Activated naive CD4-positive, alpha-beta T cell treated with anti-CD3 and anti-CD28 coated beads, Interleukin-2, amount 50 U/mL, for 24 hours (primary cell): ENCODE results near the gene THOC1.
A peak's percentile ranks its signal among the peaks of the same experiment; 100 is the strongest.

Source experiments
- H3K27ac Mint-ChIP-seq: one replicate; pipeline ENCODE4 v1.8.0; 2021; ENCODE audit warnings: mild to moderate bottlenecking, mixed read lengths
- H3K27me3 Mint-ChIP-seq: one replicate; pipeline ENCODE4 v1.8.0; 2021; ENCODE audit warnings: mixed read lengths
- H3K36me3 Mint-ChIP-seq: one replicate; pipeline ENCODE4 v1.8.0; 2021; ENCODE audit warnings: mixed read lengths
- H3K4me1 Mint-ChIP-seq: one replicate; pipeline ENCODE4 v1.8.0; 2021; ENCODE audit warnings: mixed read lengths
- H3K4me3 Mint-ChIP-seq: one replicate; pipeline ENCODE4 v1.8.0; 2021; ENCODE audit warnings: mild to moderate bottlenecking, mixed read lengths
- H3K9me3 Mint-ChIP-seq: one replicate; pipeline ENCODE4 v1.8.0; 2021; ENCODE audit warnings: mixed read lengths

The THOC1 gene

GRCh38 chr18:251572-251971 lies 16.3 kb downstream of the THOC1 start:
- peaks cover 4% of the 10 kb centered on the region for H3K4me1 Mint-ChIP-seq
- no peak overlapping the region for H3K4me3 Mint-ChIP-seq
- H3K9me3 Mint-ChIP-seq: no peaks in the 10 kb centered on the region
- no peak overlapping the region for H3K27ac Mint-ChIP-seq
- peaks cover 32% of the 10 kb centered on the region for H3K36me3 Mint-ChIP-seq
- H3K27me3 Mint-ChIP-seq: no peaks in the 10 kb centered on the region

- no peaks in the 10 kb centered on the region for H3K27me3 Mint-ChIP-seq
- H3K36me3 Mint-ChIP-seq: peaks cover 31% of the 10 kb centered on the region
- peaks cover 4% of the 10 kb centered on the region for H3K4me1 Mint-ChIP-seq
- H3K4me3 Mint-ChIP-seq: no peak overlapping the region
- H3K9me3 Mint-ChIP-seq: no peaks in the 10 kb centered on the region
- H3K27ac Mint-ChIP-seq: no peak overlapping the region
Measured at GRCh38 chr18:250685-251084, 17.2 kb downstream of the THOC1 start.

GRCh38 chr18:248053-248452 lies 19.8 kb downstream of the THOC1 start:
- Mint-ChIP-seq H3K36me3 (peaks cover 40% of the 10 kb centered on the region), H3K9me3 (no peaks in the 10 kb centered on the region), H3K4me3 (no peak overlapping the region), H3K4me1 (peaks cover 4% of the 10 kb centered on the region), H3K27ac (no peak overlapping the region), H3K27me3 (no peaks in the 10 kb centered on the region)

- no peak overlapping the region for H3K4me3 Mint-ChIP-seq
Measured at GRCh38 chr18:245282-245847, 22.5 kb downstream of the THOC1 start.

GRCh38 chr18:240175-240574 lies 27.7 kb downstream of the THOC1 start:
- H3K9me3 Mint-ChIP-seq: no peaks in the 10 kb centered on the region
- peaks cover 23% of the 10 kb centered on the region for H3K36me3 Mint-ChIP-seq
- peaks cover 4% of the 10 kb centered on the region for H3K4me1 Mint-ChIP-seq
- H3K27me3 Mint-ChIP-seq: no peaks in the 10 kb centered on the region
- no peak overlapping the region for H3K4me3 Mint-ChIP-seq
- H3K27ac Mint-ChIP-seq: no peak overlapping the region

More at GRCh38 chr18:245282-245847, 22.5 kb downstream of the THOC1 start:
- Mint-ChIP-seq H3K4me1 (no peaks in the 10 kb centered on the region), H3K27me3 (no peaks in the 10 kb centered on the region), H3K36me3 (peaks cover 30% of the 10 kb centered on the region), H3K27ac (peak overlapping the region; percentile 36), H3K9me3 (no peaks in the 10 kb centered on the region)

- Mint-ChIP-seq H3K36me3 (peaks cover 28% of the 10 kb centered on the region), H3K4me1 (peaks cover 5% of the 10 kb centered on the region), H3K4me3 (no peak overlapping the region), H3K9me3 (no peaks in the 10 kb centered on the region), H3K27ac (no peak overlapping the region), H3K27me3 (no peaks in the 10 kb centered on the region)
Measured at GRCh38 chr18:231563-231962, 36.3 kb downstream of the THOC1 start.

GRCh38 chr18:228586-228985 lies 39.3 kb downstream of the THOC1 start:
- peak overlapping the region; percentile 43 for H3K27ac Mint-ChIP-seq

GRCh38 chr18:227902-228301 lies 39.9 kb downstream of the THOC1 start:
- H3K4me1 Mint-ChIP-seq: no peaks in the 10 kb centered on the region
- no peaks in the 10 kb centered on the region for H3K9me3 Mint-ChIP-seq
- H3K4me3 Mint-ChIP-seq: no peak overlapping the region
- peaks cover 29% of the 10 kb centered on the region for H3K36me3 Mint-ChIP-seq
- no peaks in the 10 kb centered on the region for H3K27me3 Mint-ChIP-seq
- no peak overlapping the region for H3K27ac Mint-ChIP-seq

More at GRCh38 chr18:228586-228985, 39.3 kb downstream of the THOC1 start:
- Mint-ChIP-seq H3K4me3 (no peak overlapping the region), H3K27me3 (no peaks in the 10 kb centered on the region), H3K36me3 (peaks cover 30% of the 10 kb centered on the region), H3K4me1 (no peaks in the 10 kb centered on the region), H3K9me3 (no peaks in the 10 kb centered on the region)

GRCh38 chr18:227374-227773 lies 40.5 kb downstream of the THOC1 start:
- no peaks in the 10 kb centered on the region for H3K4me1 Mint-ChIP-seq
- H3K36me3 Mint-ChIP-seq: peaks cover 31% of the 10 kb centered on the region
- H3K27me3 Mint-ChIP-seq: no peaks in the 10 kb centered on the region
- no peak overlapping the region for H3K27ac Mint-ChIP-seq
- H3K9me3 Mint-ChIP-seq: no peaks in the 10 kb centered on the region
- H3K4me3 Mint-ChIP-seq: no peak overlapping the region

- Mint-ChIP-seq H3K4me1 (peaks cover 1% of the 10 kb centered on the region), H3K36me3 (peaks cover 34% of the 10 kb centered on the region), H3K4me3 (no peak overlapping the region)
Measured at GRCh38 chr18:225745-226144, 42.1 kb downstream of the THOC1 start.

GRCh38 chr18:220708-221107 lies 47.1 kb downstream of the THOC1 start:
- Mint-ChIP-seq H3K4me1 (peaks cover 4% of the 10 kb centered on the region), H3K27ac (peak overlapping the region; percentile 90), H3K36me3 (peaks cover 21% of the 10 kb centered on the region)

More at GRCh38 chr18:225745-226144, 42.1 kb downstream of the THOC1 start:
- no peaks in the 10 kb centered on the region for H3K9me3 Mint-ChIP-seq
- no peak overlapping the region for H3K27ac Mint-ChIP-seq
- no peaks in the 10 kb centered on the region for H3K27me3 Mint-ChIP-seq

GRCh38 chr18:217532-218336 lies 50.1 kb downstream of the THOC1 start:
- Mint-ChIP-seq H3K27ac (peak overlapping the region; percentile 3), H3K4me1 (peaks cover 4% of the 10 kb centered on the region), H3K27me3 (no peaks in the 10 kb centered on the region), H3K4me3 (no peak overlapping the region), H3K36me3 (peaks cover 19% of the 10 kb centered on the region), H3K9me3 (no peaks in the 10 kb centered on the region)

More at GRCh38 chr18:220708-221107, 47.1 kb downstream of the THOC1 start:
- Mint-ChIP-seq H3K9me3 (no peaks in the 10 kb centered on the region), H3K4me3 (no peak overlapping the region), H3K27me3 (no peaks in the 10 kb centered on the region)

GRCh38 chr18:215448-216010 lies 52.3 kb downstream of the THOC1 start:
- no peaks in the 10 kb centered on the region for H3K9me3 Mint-ChIP-seq
- peaks cover under 1% of the 10 kb centered on the region for H3K4me1 Mint-ChIP-seq
- peaks cover 18% of the 10 kb centered on the region for H3K36me3 Mint-ChIP-seq
- H3K27ac Mint-ChIP-seq: no peak overlapping the region
- H3K27me3 Mint-ChIP-seq: no peaks in the 10 kb centered on the region
- H3K4me3 Mint-ChIP-seq: no peak overlapping the region

- no peaks in the 10 kb centered on the region for H3K9me3 Mint-ChIP-seq
- H3K4me1 Mint-ChIP-seq: peaks cover 3% of the 10 kb centered on the region
- peaks cover 22% of the 10 kb centered on the region for H3K36me3 Mint-ChIP-seq
- H3K27ac Mint-ChIP-seq: no peak overlapping the region
- no peaks in the 10 kb centered on the region for H3K27me3 Mint-ChIP-seq
- no peak overlapping the region for H3K4me3 Mint-ChIP-seq
Measured at GRCh38 chr18:213966-214365, 53.9 kb downstream of the THOC1 start.

- Mint-ChIP-seq H3K27ac (no peak overlapping the region), H3K4me3 (no peak overlapping the region), H3K9me3 (no peaks in the 10 kb centered on the region), H3K36me3 (peaks cover 23% of the 10 kb centered on the region), H3K27me3 (no peaks in the 10 kb centered on the region), H3K4me1 (peaks cover 3% of the 10 kb centered on the region)
Measured at GRCh38 chr18:213505-213904, 54.3 kb downstream of the THOC1 start.

GRCh38 chr18:212780-213179 lies 55.1 kb downstream of the THOC1 start:
- Mint-ChIP-seq H3K4me3 (no peak overlapping the region), H3K4me1 (peaks cover 8% of the 10 kb centered on the region), H3K27me3 (no peaks in the 10 kb centered on the region), H3K9me3 (no peaks in the 10 kb centered on the region), H3K27ac (no peak overlapping the region), H3K36me3 (peaks cover 28% of the 10 kb centered on the region)
